SK-N-SH (cell line): ENCODE results near the gene EID3. TPM values are rescaled to one million over a fixed set of nuclear protein-coding genes. Genes with fewer than 3 reads are reported as not detected.
A peak's percentile ranks its signal among the peaks of the same experiment; 100 is the strongest.

Source experiments
- CTCF ChIA-PET: fragments of 300-600, 350-600 bp; formaldehyde crosslinking; extraction: SDS; loops from one replicate; lab custom pipeline; 2021; lab: Yijun Ruan, JAX
- POLR2A ChIA-PET: fragments of 350-600 bp; sonication (Branson Sonifier 250); formaldehyde crosslinking; extraction: SDS; loops from one replicate; lab custom pipeline; 2020; ENCODE audit warnings: antibody characterized with exemption, inconsistent platforms; lab: Yijun Ruan, JAX
- DNase-seq: peaks from one replicate; pipeline ENCODE4 v3.0.0; 2012
- H2AFZ ChIP-seq: fragments of 200-600 bp; sonication (generic); 2 replicates; pipeline ENCODE4 v1.8.1; 2016; ENCODE audit warnings: antibody characterized with exemption, mild to moderate bottlenecking, low read depth
- H3F3A ChIP-seq: fragments of 200-600 bp; sonication (generic); replicated peaks from 2 replicates; pipeline ENCODE3; 2016; ENCODE audit warnings: antibody characterized with exemption, mild to moderate bottlenecking; ENCODE audit not compliant: insufficient read depth
- H3K27ac ChIP-seq, 2 experiments: fragments of 200-500 bp in 1 of 2; fragments of 200-600 bp in 1 of 2; sonication (Bioruptor generic) in 1 of 2; sonication (generic), shearing (Covaris generic) in 1 of 2; 2 replicates each; pipeline versions ENCODE4 v1.5.1 to v1.6.1; 2014 to 2016; ENCODE audit warnings: low read depth in 2 of 2, inconsistent platforms in 1 of 2, low read length in 1 of 2, mild to moderate bottlenecking in 1 of 2, mixed read lengths in 1 of 2
- H3K27me3 ChIP-seq: fragments of 200-600 bp; sonication (generic), shearing (Covaris generic); 2 replicates; pipeline ENCODE4 v1.6.1; 2016; ENCODE audit warnings: mixed run types; ENCODE audit not compliant: insufficient read depth
- H3K36me3 ChIP-seq, 2 experiments: fragments of 200-500 bp in 1 of 2; fragments of 200-600 bp in 1 of 2; sonication (Bioruptor generic) in 1 of 2; sonication (generic) in 1 of 2; replicated peaks in 1 of 2; 2 replicates each; pipeline versions ENCODE3 to v1.5.1; 2014 to 2016; ENCODE audit warnings: low read length in 1 of 2, mild to moderate bottlenecking in 1 of 2; ENCODE audit not compliant: insufficient read depth in 2 of 2, control insufficient read depth in 1 of 2
- H3K4me1 ChIP-seq, 2 experiments: fragments of 200-500 bp in 1 of 2; fragments of 200-600 bp in 1 of 2; sonication (Bioruptor generic) in 1 of 2; sonication (generic), shearing (Covaris generic) in 1 of 2; 2 replicates each; pipeline versions ENCODE4 v1.5.1 to v1.6.1; 2014 to 2016; ENCODE audit warnings: low read depth in 1 of 2, low read length in 1 of 2, mixed run types in 1 of 2; ENCODE audit not compliant: insufficient read depth in 2 of 2, control insufficient read depth in 1 of 2
- H3K4me2 ChIP-seq: fragments of 200-600 bp; sonication (generic), shearing (Covaris generic); 2 replicates; pipeline ENCODE4 v1.6.1; 2017; ENCODE audit warnings: mixed run types
- H3K4me3 ChIP-seq, 2 experiments: fragments of 200-500 bp in 1 of 2; fragments of 200-600 bp in 1 of 2; sonication (Bioruptor generic) in 1 of 2; sonication (generic), shearing (Covaris generic) in 1 of 2; 2 replicates each; pipeline versions ENCODE4 v1.5.1 to v1.8.1; 2014 to 2016; ENCODE audit warnings: low read depth in 2 of 2, inconsistent platforms in 1 of 2, low read length in 1 of 2, mild to moderate bottlenecking in 1 of 2, mixed read lengths in 1 of 2, moderate library complexity in 1 of 2
- H3K79me2 ChIP-seq: fragments of 200-600 bp; sonication (generic); 2 replicates; pipeline ENCODE4 v1.8.1; 2017; ENCODE audit warnings: mild to moderate bottlenecking; ENCODE audit not compliant: insufficient read depth
- H3K9ac ChIP-seq: fragments of 200-600 bp; sonication (generic); 2 replicates; pipeline ENCODE4 v1.6.1; 2017; ENCODE audit warnings: mixed run types
- H3K9me2 ChIP-seq: fragments of 200-600 bp; sonication (generic); 2 replicates; pipeline ENCODE4 v1.6.1; 2017; ENCODE audit warnings: mixed run types
- H3K9me3 ChIP-seq: fragments of 200-600 bp; sonication (generic); 2 replicates; pipeline ENCODE4 v1.6.1; 2017; ENCODE audit warnings: mixed run types, mild to moderate bottlenecking, moderate library complexity
- H4K20me1 ChIP-seq: fragments of 200-600 bp; sonication (generic); 2 replicates; pipeline ENCODE4 v1.6.1; 2017; ENCODE audit warnings: mild to moderate bottlenecking, mixed run types; ENCODE audit not compliant: insufficient read depth
- CTCF ChIP-seq: fragments of 200-600 bp; sonication (generic); IDR thresholded peaks from 2 replicates; pipeline ENCODE4 v1.6.1; 2017; ENCODE audit warnings: antibody characterized with exemption, mild to moderate bottlenecking, moderate library complexity
- EZH2phosphoT487 ChIP-seq: fragments of 200-600 bp; sonication (generic); IDR thresholded peaks from 2 replicates; pipeline ENCODE4 v1.6.1; 2017; ENCODE audit warnings: low read depth, mixed run types, mild to moderate bottlenecking, antibody characterized with exemption, moderate library complexity, borderline replicate concordance
- FOXJ3 ChIP-seq: sonication (generic); formaldehyde crosslinking; IDR thresholded peaks from 2 replicates; pipeline ENCODE4 v1.5.1; 2020; ENCODE audit warnings: mild to moderate bottlenecking, missing genetic modification reagents
- RAD21 ChIP-seq: IDR thresholded peaks from 2 replicates; pipeline ENCODE4 v1.6.1; 2012; ENCODE audit warnings: mild to moderate bottlenecking, low read length
- REST ChIP-seq: IDR thresholded peaks from 2 replicates; pipeline ENCODE4 v1.6.1; 2012; ENCODE audit warnings: mild to moderate bottlenecking, low read depth, low read length, moderate library complexity
- RFX5 ChIP-seq: IDR thresholded peaks from 2 replicates; pipeline ENCODE4 v1.6.1; 2012; ENCODE audit warnings: mild to moderate bottlenecking, improper control_type of control experiment, low read length
- TAF1 ChIP-seq: IDR thresholded peaks from 2 replicates; pipeline ENCODE4 v1.6.1; 2012; ENCODE audit warnings: low read depth, mild to moderate bottlenecking, low read length, moderate library complexity, borderline replicate concordance
- WGBS: methylation state at CpG from one replicate; pipeline ENCODE4 v1.1.6; 2017; ENCODE audit warnings: low lambda C conversion rate; 5-methylcytosine and 5-hydroxymethylcytosine counted together
- polyA plus RNA-seq, 3 experiments: library from polyadenylated mRNA; depleted of rRNA; stranded (reverse); fragments of >200 nt; gene quantifications; 2 replicates each; pipeline ENCODE4 v1.2.3, GENCODE V29; 2012

EID3 gene
- polyA plus RNA-seq, 1 of the 3 experiments (the other 2 are of a cell fraction) = 0.92 TPM

- Histone ChIP-seq H3K4me1 (peaks cover 0 to 6% of the 10 kb centered on the region in 2 experiments; a peak in 1 of 4 replicates), H3K27ac (no peak overlapping the region), H3K36me3 (peaks cover 79 to 85% of the 10 kb centered on the region in 2 experiments), H3K4me3 (no peak overlapping the region), H3F3A (no peaks in the 10 kb centered on the region), H3K4me2 (no peak overlapping the region), H2AFZ (no peak overlapping the region), H3K27me3 (no peaks in the 10 kb centered on the region), H3K9me3 (no peaks in the 10 kb centered on the region), H3K9ac (no peak overlapping the region), H4K20me1 (no peaks in the 10 kb centered on the region), H3K9me2 (no peaks in the 10 kb centered on the region), H3K79me2 (peaks cover 11% of the 10 kb centered on the region; the same call in 1 of the 2 replicates)
- TF ChIP-seq TAF1 (no peak), REST (no peak), RAD21 (no peak)
- ChIA-PET CTCF (interaction anchor here (0.9 to 1.1 kb wide), 3 partner anchors 9 to 539 kb away, joined by 3 read pairs; no protein-coding TSS in a partner anchor), POLR2A (no interaction called here)
- WGBS = 92% methylated on average over 7 of the region's 7 CpGs
- no peak for DNase-seq
These were observed 33.6 kb downstream of the EID3 start for GRCh38 chr12:104337030-104337558.

- ChIA-PET CTCF (interaction anchor here (1.2 to 1.5 kb wide), 2 partner anchors 42 to 714 kb away, joined by 3 to 5 read pairs; no protein-coding TSS in a partner anchor), POLR2A (no interaction called here)
- Histone ChIP-seq H3K27ac (peak overlapping the region in 1 of 2 experiments; percentile 12; a peak in 1 of 4 replicates), H2AFZ (no peak overlapping the region), H3F3A (no peaks in the 10 kb centered on the region), H3K9me2 (no peaks in the 10 kb centered on the region), H3K27me3 (no peaks in the 10 kb centered on the region), H3K9ac (no peak overlapping the region), H3K36me3 (peaks cover 72 to 84% of the 10 kb centered on the region in 2 experiments), H3K4me2 (no peak overlapping the region), H3K79me2 (peaks cover 15% of the 10 kb centered on the region; the same call in 1 of the 2 replicates), H3K4me1 (peaks cover 0 to 6% of the 10 kb centered on the region in 2 experiments; a peak in 1 of 4 replicates), H3K4me3 (no peak overlapping the region), H4K20me1 (peaks cover 2% of the 10 kb centered on the region), H3K9me3 (no peaks in the 10 kb centered on the region)
- TF ChIP-seq FOXJ3 (CRISPR knock-in tag) (no peak), EZH2phosphoT487 (no peak), CTCF (peak; percentile 26), RFX5 (no peak)
- WGBS = 93% methylated on average over 3 of the region's 3 CpGs
- DNase-seq = no peak
These were observed 36.1 kb downstream of the EID3 start for GRCh38 chr12:104339663-104340062.
